Stimulated activated naive CD8-positive, alpha-beta T cell treated with anti-CD3 and anti-CD28 coated beads, Interleukin-15, amount 100 ng/mL, for 72 hours (primary cell): ENCODE data around the gene F5.
A peak's percentile ranks its signal among the peaks of the same experiment; 100 is the strongest.
"Not testable (repeated sequence)": the region's sequence is repeated elsewhere in the genome, so short reads cannot be mapped to it uniquely, and the experiment has no call there.

Experiments used
- ATAC-seq: fragments of 150-1000 bp; cut with Tn5 transposase; 2 replicates; pipeline ENCODE4 v1.10.0; 2021; ENCODE audit warnings: mild to moderate bottlenecking, moderate library complexity
- DNase-seq, 2 donors: peaks; one replicate each; pipeline ENCODE4 v3.0.0; 2021 to 2022
- H3K27ac Mint-ChIP-seq, 2 donors: one replicate each; pipeline ENCODE4 v1.8.0; 2022; ENCODE audit warnings: mild to moderate bottlenecking in 2 of 2, mixed read lengths in 2 of 2, moderate library complexity in 2 of 2
- H3K27me3 Mint-ChIP-seq: one replicate; pipeline ENCODE4 v1.8.0; 2022; ENCODE audit warnings: mixed read lengths
- H3K4me1 Mint-ChIP-seq: one replicate; pipeline ENCODE4 v1.8.0; 2022; ENCODE audit warnings: mild to moderate bottlenecking, mixed read lengths
- H3K4me3 Mint-ChIP-seq, 2 donors: one replicate each; pipeline ENCODE4 v1.8.0; 2022; ENCODE audit warnings: mild to moderate bottlenecking in 2 of 2, mixed read lengths in 2 of 2, moderate library complexity in 1 of 2
- H3K9me3 Mint-ChIP-seq, 2 donors: one replicate each; pipeline ENCODE4 v1.8.0; 2022; ENCODE audit warnings: mixed read lengths in 2 of 2

F5 gene

GRCh38 chr1:169511316-169512005 lies 74.8 kb downstream of the F5 start:
- DNase-seq (no peak), ATAC-seq (no peak)
- Mint-ChIP-seq H3K4me3 (no peak overlapping the region), H3K9me3 (no peaks in the 10 kb centered on the region), H3K27ac (no peak overlapping the region), H3K4me1 (no peaks in the 10 kb centered on the region), H3K27me3 (no peaks in the 10 kb centered on the region)

GRCh38 chr1:169510060-169510459 lies 76.2 kb downstream of the F5 start:
- no peaks in the 10 kb centered on the region for H3K27me3 Mint-ChIP-seq
- H3K4me1 Mint-ChIP-seq, result no peaks in the 10 kb centered on the region
- ATAC-seq (no peak), DNase-seq (no peak)
- H3K27ac Mint-ChIP-seq, result no peak overlapping the region
- H3K9me3 Mint-ChIP-seq, result no peaks in the 10 kb centered on the region
- H3K4me3 Mint-ChIP-seq, result no peak overlapping the region

- ATAC-seq, result no peak
- no peaks in the 10 kb centered on the region for H3K4me1 Mint-ChIP-seq
- H3K27me3 Mint-ChIP-seq, result no peaks in the 10 kb centered on the region
- no peak overlapping the region for H3K27ac Mint-ChIP-seq
- H3K9me3 Mint-ChIP-seq, result no peaks in the 10 kb centered on the region
- no peak for DNase-seq
- H3K4me3 Mint-ChIP-seq, result no peak overlapping the region
Observed at GRCh38 chr1:169509354-169509753, 76.9 kb downstream of the F5 start.

GRCh38 chr1:169508432-169509338 lies 77.6 kb downstream of the F5 start:
- ATAC-seq (no peak), DNase-seq (no peak)
- H3K4me3 Mint-ChIP-seq, result no peak overlapping the region
- no peak overlapping the region for H3K27ac Mint-ChIP-seq
- H3K4me1 Mint-ChIP-seq, result no peaks in the 10 kb centered on the region
- H3K9me3 Mint-ChIP-seq, result no peaks in the 10 kb centered on the region
- no peaks in the 10 kb centered on the region for H3K27me3 Mint-ChIP-seq

- no peak for DNase-seq
- ATAC-seq, result no peak
- H3K4me1 Mint-ChIP-seq, result no peaks in the 10 kb centered on the region
- no peak overlapping the region for H3K4me3 Mint-ChIP-seq
- H3K27me3 Mint-ChIP-seq, result no peaks in the 10 kb centered on the region
- no peak overlapping the region for H3K27ac Mint-ChIP-seq
- no peaks in the 10 kb centered on the region for H3K9me3 Mint-ChIP-seq
Observed at GRCh38 chr1:169507413-169507812, 78.9 kb downstream of the F5 start.

- H3K4me1 Mint-ChIP-seq, H3K9me3 Mint-ChIP-seq, H3K4me3 Mint-ChIP-seq, DNase-seq, H3K27me3 Mint-ChIP-seq, H3K27ac Mint-ChIP-seq, ATAC-seq: not testable (repeated sequence)
Observed at GRCh38 chr1:169503601-169504000, 82.7 kb downstream of the F5 start.

GRCh38 chr1:169499807-169500206 lies 86.5 kb downstream of the F5 start:
- peaks cover 8% of the 10 kb centered on the region for H3K4me1 Mint-ChIP-seq
- ATAC-seq (no peak), DNase-seq (no peak)
- H3K9me3 Mint-ChIP-seq, result peaks cover 4 to 12% of the 10 kb centered on the region in 2 donors
- peaks cover 13% of the 10 kb centered on the region for H3K27me3 Mint-ChIP-seq
- no peak overlapping the region for H3K27ac Mint-ChIP-seq
- H3K4me3 Mint-ChIP-seq, result no peak overlapping the region

GRCh38 chr1:169497317-169497716 lies 89.0 kb downstream of the F5 start:
- DNase-seq (no peak), ATAC-seq (no peak)
- H3K9me3 Mint-ChIP-seq, result peaks cover 4 to 12% of the 10 kb centered on the region in 2 donors
- H3K4me1 Mint-ChIP-seq, result peaks cover 8% of the 10 kb centered on the region
- peaks cover 13% of the 10 kb centered on the region for H3K27me3 Mint-ChIP-seq
- H3K4me3 Mint-ChIP-seq, result no peak overlapping the region
- H3K27ac Mint-ChIP-seq, result no peak overlapping the region

GRCh38 chr1:169495916-169496315 lies 90.4 kb downstream of the F5 start:
- no peak for DNase-seq
- no peak overlapping the region for H3K4me3 Mint-ChIP-seq
- ATAC-seq, result no peak
- H3K4me1 Mint-ChIP-seq, result peaks cover 8% of the 10 kb centered on the region
- H3K27me3 Mint-ChIP-seq, result peaks cover 13% of the 10 kb centered on the region
- H3K9me3 Mint-ChIP-seq, result peaks cover 4 to 12% of the 10 kb centered on the region in 2 donors
- no peak overlapping the region for H3K27ac Mint-ChIP-seq

- Mint-ChIP-seq H3K27ac (no peak overlapping the region), H3K27me3 (peaks cover 13% of the 10 kb centered on the region), H3K9me3 (peaks cover 0 to 12% of the 10 kb centered on the region in 2 donors), H3K4me1 (peaks cover 8% of the 10 kb centered on the region), H3K4me3 (no peak overlapping the region)
- DNase-seq (no peak), ATAC-seq (no peak)
Observed at GRCh38 chr1:169495046-169495775, 91.1 kb downstream of the F5 start.

- Mint-ChIP-seq H3K9me3 (peaks cover 0 to 12% of the 10 kb centered on the region in 2 donors), H3K27me3 (peaks cover 13% of the 10 kb centered on the region), H3K4me3 (no peak overlapping the region), H3K27ac (no peak overlapping the region), H3K4me1 (peaks cover 12% of the 10 kb centered on the region)
- DNase-seq (no peak), ATAC-seq (no peak)
Observed at GRCh38 chr1:169494343-169494742, 91.9 kb downstream of the F5 start.

GRCh38 chr1:169493251-169493650 lies 93.0 kb downstream of the F5 start:
- H3K9me3 Mint-ChIP-seq, result peaks cover 0 to 6% of the 10 kb centered on the region in 2 donors
- no peak for ATAC-seq
- peaks cover 7% of the 10 kb centered on the region for H3K27me3 Mint-ChIP-seq
- peaks cover 20% of the 10 kb centered on the region for H3K4me1 Mint-ChIP-seq
- H3K27ac Mint-ChIP-seq, result no peak overlapping the region
- H3K4me3 Mint-ChIP-seq, result no peak overlapping the region
- no peak for DNase-seq

GRCh38 chr1:169491845-169492281 lies 94.4 kb downstream of the F5 start:
- no peaks in the 10 kb centered on the region for H3K27me3 Mint-ChIP-seq
- DNase-seq (peak in 1 of 2 donors; percentile 30), ATAC-seq (peak; percentile 87)
- peaks cover 33% of the 10 kb centered on the region for H3K4me1 Mint-ChIP-seq
- no peaks in the 10 kb centered on the region for H3K9me3 Mint-ChIP-seq
- no peak overlapping the region for H3K27ac Mint-ChIP-seq
- no peak overlapping the region for H3K4me3 Mint-ChIP-seq

GRCh38 chr1:169488157-169488556 lies 98.1 kb downstream of the F5 start:
- no peak overlapping the region for H3K4me3 Mint-ChIP-seq
- peaks cover 56% of the 10 kb centered on the region for H3K4me1 Mint-ChIP-seq

GRCh38 chr1:169487561-169487960 lies 98.7 kb downstream of the F5 start:
- no peaks in the 10 kb centered on the region for H3K27me3 Mint-ChIP-seq
- peak overlapping the region in 1 of 2 donors; percentile 39 for H3K4me3 Mint-ChIP-seq
- ATAC-seq, result no peak
- peaks cover 56% of the 10 kb centered on the region for H3K4me1 Mint-ChIP-seq
- DNase-seq, result no peak
- no peak overlapping the region for H3K27ac Mint-ChIP-seq
- no peaks in the 10 kb centered on the region for H3K9me3 Mint-ChIP-seq

More at GRCh38 chr1:169488157-169488556, 98.1 kb downstream of the F5 start:
- H3K27ac Mint-ChIP-seq, result no peak overlapping the region
- H3K27me3 Mint-ChIP-seq, result no peaks in the 10 kb centered on the region
- DNase-seq (no peak), ATAC-seq (no peak)
- no peaks in the 10 kb centered on the region for H3K9me3 Mint-ChIP-seq
